Glomerular visceral epithelial cell (primary cell): ENCODE measurements around the gene PFKP.

Experiments
- DNase-seq: peaks from one replicate; pipeline ENCODE4 v3.0.0-alpha.2; 2016; ENCODE audit errors: extremely low spot score

PFKP gene

GRCh38 chr10:3067118-3067858 lies at the start of gene PFKP:
Gene PFKP (plus strand): TSS chr10:3067548. CDS start chr10:3067596, 48 bp downstream.
- DNase-seq, result peak; percentile 63

GRCh38 chr10:3018247-3018646 lies 49.1 kb upstream of the PFKP start:
- no peak for DNase-seq

GRCh38 chr10:3020311-3020710 lies 47.0 kb upstream of the PFKP start:
- no peak for DNase-seq

- DNase-seq, result no peak
Measured at GRCh38 chr10:3020881-3021280, 46.5 kb upstream of the PFKP start.

GRCh38 chr10:3022027-3022426 lies 45.3 kb upstream of the PFKP start:
- DNase-seq, result no peak

GRCh38 chr10:3023892-3024291 lies 43.5 kb upstream of the PFKP start:
- DNase-seq, result no peak

- no peak for DNase-seq
Measured at GRCh38 chr10:3025026-3025683, 42.2 kb upstream of the PFKP start.

GRCh38 chr10:3027866-3028265 lies 39.5 kb upstream of the PFKP start:
- DNase-seq, result no peak

GRCh38 chr10:3028441-3028840 lies 38.9 kb upstream of the PFKP start:
- no peak for DNase-seq

- no peak for DNase-seq
Measured at GRCh38 chr10:3030765-3031164, 36.6 kb upstream of the PFKP start.

GRCh38 chr10:3031490-3031889 lies 35.9 kb upstream of the PFKP start:
- DNase-seq, result no peak

- DNase-seq, result no peak
Measured at GRCh38 chr10:3033925-3034324, 33.4 kb upstream of the PFKP start.

GRCh38 chr10:3034616-3035015 lies 32.7 kb upstream of the PFKP start:
- no peak for DNase-seq

- DNase-seq, result no peak
Measured at GRCh38 chr10:3036155-3037021, 31.0 kb upstream of the PFKP start.

- DNase-seq, result no peak
Measured at GRCh38 chr10:3037182-3037581, 30.2 kb upstream of the PFKP start.

GRCh38 chr10:3040069-3040468 lies 27.3 kb upstream of the PFKP start:
- no peak for DNase-seq

- no peak for DNase-seq
Measured at GRCh38 chr10:3042589-3042988, 24.8 kb upstream of the PFKP start.

GRCh38 chr10:3043512-3044368 lies 23.6 kb upstream of the PFKP start:
- DNase-seq, result peak; percentile 86

GRCh38 chr10:3045471-3046209 lies 21.7 kb upstream of the PFKP start:
- peak; percentile 94 for DNase-seq

GRCh38 chr10:3046210-3046779 lies 21.1 kb upstream of the PFKP start:
- DNase-seq, result no peak
